Heart right ventricle (tissue), 16 donors: ENCODE results near the gene MRPS18A. TPM values are rescaled to one million over a fixed set of nuclear protein-coding genes. Genes with fewer than 3 reads are reported as not detected.
A peak's percentile ranks its signal among the peaks of the same experiment; 100 is the strongest.

Source experiments
- ATAC-seq, 8 donors: fragments of 200-7000 bp; cut with Tn5 transposase; one replicate each; pipeline ENCODE4 v1.9.1; 2020; ENCODE audit warnings: mild to moderate bottlenecking in 8 of 8, moderate library complexity in 8 of 8, moderate number of reproducible peaks in 1 of 8
- DNase-seq, 2 donors: peaks; one replicate each; pipeline ENCODE4 v3.0.0-alpha.2; 2020
- H3K27ac ChIP-seq, 10 donors: fragments of 200-600 bp; sonication (generic) in 2 of 10; one replicate each; pipeline versions ENCODE4 v1.5.0 to v1.8.0; 2020 to 2022; ENCODE audit warnings: mild to moderate bottlenecking in 3 of 10
- H3K27me3 ChIP-seq, 7 donors: fragments of 200-600 bp; one replicate each; pipeline ENCODE4 v1.8.0; 2021 to 2022; ENCODE audit warnings: mild to moderate bottlenecking in 2 of 7
- H3K36me3 ChIP-seq, 9 donors: fragments of 200-600 bp; sonication (generic) in 1 of 9; one replicate each; pipeline versions ENCODE4 v1.5.0 to v1.8.0; 2020 to 2022; ENCODE audit warnings: mild to moderate bottlenecking in 2 of 9
- H3K4me1 ChIP-seq, 9 donors: fragments of 200-600 bp; sonication (generic) in 1 of 9; one replicate each; pipeline versions ENCODE4 v1.5.0 to v1.8.0; 2020 to 2022; ENCODE audit warnings: mild to moderate bottlenecking in 4 of 9
- H3K4me3 ChIP-seq, 10 donors: fragments of 200-600 bp; sonication (generic) in 2 of 10; one replicate each; pipeline versions ENCODE4 v1.5.0 to v1.8.0; 2020 to 2022; ENCODE audit warnings: mild to moderate bottlenecking in 7 of 10, moderate library complexity in 2 of 10
- H3K9me3 ChIP-seq, 11 donors: fragments of 200-600 bp in 10 of 11; sonication (generic) in 2 of 11; one replicate each; pipeline versions ENCODE4 v1.5.0 to v1.8.0; 2013 to 2022; ENCODE audit warnings: mild to moderate bottlenecking in 2 of 11, control low read depth in 1 of 11, moderate library complexity in 1 of 11
- CTCF ChIP-seq, 9 donors: fragments of 200-600 bp; sonication (generic) in 2 of 9; IDR thresholded peaks; one replicate each; pipeline versions ENCODE4 v1.5.0 to v1.8.0; 2021 to 2022; ENCODE audit warnings: antibody characterized with exemption in 9 of 9, mild to moderate bottlenecking in 5 of 9, moderate library complexity in 1 of 9
- WGBS, 2 donors: extraction: QIAGEN DNeasy Blood & Tissue Kit; methylation state at CpG; one replicate each; pipeline ENCODE4 v1.1.7; 2013; ENCODE audit warnings: inconsistent platforms in 1 of 2; 5-methylcytosine and 5-hydroxymethylcytosine counted together
- intact Hi-C, 10 donors: fragments of 100-400 bp; cut with DNase I; formaldehyde crosslinking; loops; one replicate each; pipeline versions ENCODE4 v1.11.1 to v1.14.2; 2022
- polyA plus RNA-seq, 2 donors: library from polyadenylated mRNA; stranded (reverse); fragments of 200-250 nt; gene quantifications; one replicate each; pipeline ENCODE4 v1.2.3, GENCODE V29; 2013
- total RNA-seq, 10 donors: library from RNA; stranded (reverse); fragmentation: NEBNext Ultra II Directional in 3 of 10; extraction: Animal tissue kit (Norgen Biotek cat#: 25700) in 3 of 10; gene quantifications; one replicate each; pipeline versions ENCODE4 v1.2.1 to v1.2.4, GENCODE V29; 2021 to 2023
- donor health status: Arrhythmogenic right ventricular cardiomyopathy.
- donor health status: ischemic (EF 13 %, LVEDD 7.1; RV severe dilation, severe dysfunction).
- donor health status: healthy with polysubstance abuse.
- donor health status: DM: no; HTN: yes; CAD: no.
- donor health status: DM: no; HTN: no; CAD: no.
- donor health status: ischemic (EF 25% LVEDD 6.9; RV normal size, moderate dysfunction).
- donor health status: ischemic (EF 25% LVEDD 5.7; RV mildly dilated, moderate dysfunction).
- donor health status: healthy.
- donor health status: DM: yes; HTN: yes; CAD: no.
- donor health status: Ischemic cardiomyopathy.
- donor health status: ischemic (EF 35%, LVEDD 5.7; RV mildly dilated, moderate dysfunction).
- donor health status: nonischemic (EF 11% LVEDD 7.7; RV severe dilation, severe dysfunction).
- donor health status: DM: yes; HTN: yes; CAD: no.
- donor health status: PGD.
- donor health status: ischemic (EF 29% LVEDD 5.4; RV normal size, mild dysfunction).
- donor health status: nonischemic (EF 23%, LVEDD 6.1; RV moderate dilation, normal function).

Gene MRPS18A
- total and polyA plus RNA-seq, 12 donors = 30.4 to 103 (median 40.6) TPM

- peak; percentile 40 to 80 (median 71) for ATAC-seq
- WGBS, 2 donors = 69 to 75% methylated on average over 9 of the region's 9 CpGs
- no peaks in the 10 kb centered on the region for H3K27me3 ChIP-seq
- H3K27ac ChIP-seq = peak overlapping the region in 7 of 10 donors; percentile 1 to 61 (median 39)
- no peak for TF ChIP-seq CTCF (IDR thresholded peaks at IDR 0.05)
- intact Hi-C loops = no loop called here
- no peaks in the 10 kb centered on the region for H3K9me3 ChIP-seq
- H3K4me1 ChIP-seq = peaks cover 9 to 47% (median 22%) of the 10 kb centered on the region in 9 donors
- H3K36me3 ChIP-seq = no peaks in the 10 kb centered on the region
- no peak overlapping the region for H3K4me3 ChIP-seq
- peak in 1 of 2 donors; percentile 55 for DNase-seq
Measured at GRCh38 chr6:43695215-43695966, 7.8 kb upstream of the MRPS18A start.

GRCh38 chr6:43689421-43689820 is 1.8 kb upstream of the MRPS18A start:
- ATAC-seq (no peak), DNase-seq (no peak)
- peaks cover 0 to 15% (median 0%) of the 10 kb centered on the region in 9 donors for H3K36me3 ChIP-seq
- no peak overlapping the region for H3K4me3 ChIP-seq
- H3K9me3 ChIP-seq = no peaks in the 10 kb centered on the region
- H3K27me3 ChIP-seq = no peaks in the 10 kb centered on the region
- peaks cover 7 to 36% (median 21%) of the 10 kb centered on the region in 9 donors for H3K4me1 ChIP-seq
- 71 to 84% methylated on average over 2 of the region's 2 CpGs for WGBS, 2 donors
- intact Hi-C loops = no loop called here
- no peak overlapping the region for H3K27ac ChIP-seq
- TF ChIP-seq CTCF (IDR thresholded peaks at IDR 0.05) = no peak

GRCh38 chr6:43687079-43687436 is 533 bp downstream of the MRPS18A start:
- no peak for TF ChIP-seq CTCF (IDR thresholded peaks at IDR 0.05)
- peak overlapping the region; percentile 63 to 90 (median 83) for H3K27ac ChIP-seq
- intact Hi-C loops = no loop called here
- WGBS, 2 donors = 5 to 7% methylated on average over 10 of the region's 10 CpGs
- peak overlapping the region; percentile 62 to 92 (median 88) for H3K4me3 ChIP-seq
- peaks cover 9 to 60% (median 38%) of the 10 kb centered on the region in 9 donors for H3K4me1 ChIP-seq
- peak in 1 of 8 donors; percentile 4 for ATAC-seq
- no peaks in the 10 kb centered on the region for H3K9me3 ChIP-seq
- no peaks in the 10 kb centered on the region for H3K27me3 ChIP-seq
- H3K36me3 ChIP-seq = peaks cover 0 to 27% (median 0%) of the 10 kb centered on the region in 9 donors
- no peak for DNase-seq

- Histone ChIP-seq H3K27ac (peak overlapping the region in 8 of 10 donors; percentile 1 to 66 (median 49)), H3K27me3 (no peaks in the 10 kb centered on the region), H3K36me3 (peaks cover 0 to 54% (median 5%) of the 10 kb centered on the region in 9 donors), H3K4me3 (no peak overlapping the region), H3K9me3 (no peaks in the 10 kb centered on the region), H3K4me1 (peaks cover 10 to 81% (median 43%) of the 10 kb centered on the region in 9 donors)
- TF ChIP-seq CTCF (IDR thresholded peaks at IDR 0.05) = no peak
- ATAC-seq (no peak), DNase-seq (no peak)
- 82 to 86% methylated on average over 1 of the region's 1 CpG for WGBS, 2 donors
- intact Hi-C loops = loop anchor here in 2 of 10 donors (5.0 kb wide), 1 partner anchor 33 kb away; no protein-coding TSS in a partner anchor
Measured at GRCh38 chr6:43683708-43684455, 3.7 kb downstream of the MRPS18A start.
